Upper lobe of left lung (tissue), 6 donors: ENCODE results near the gene PLD4. TPM values are rescaled to one million over a fixed set of nuclear protein-coding genes. Genes with fewer than 3 reads are reported as not detected.
"Not testable (repeated sequence)": the region's sequence is repeated elsewhere in the genome, so short reads cannot be mapped to it uniquely, and the experiment has no call there.

Experiments used
- ATAC-seq, 2 donors: fragments of 200-7000 bp; cut with Tn5 transposase; one replicate each; pipeline ENCODE4 v1.9.1; 2022; ENCODE audit warnings: mild to moderate bottlenecking in 2 of 2, moderate library complexity in 2 of 2; ENCODE audit not compliant: low FRiP score in 2 of 2
- DNase-seq, 2 donors: peaks; one replicate each; pipeline ENCODE4 v3.0.0-alpha.2; 2019 to 2020
- H3K27ac ChIP-seq, 4 donors: fragments of 200-600 bp; sonication (generic); one replicate each; pipeline ENCODE4 v1.5.1; 2016 to 2019
- H3K27me3 ChIP-seq, 4 donors: fragments of 200-600 bp; sonication (generic); one replicate each; pipeline ENCODE4 v1.5.1; 2017 to 2019
- H3K36me3 ChIP-seq, 4 donors: fragments of 200-600 bp; sonication (generic); one replicate each; pipeline ENCODE4 v1.5.1; 2016 to 2019
- H3K4me1 ChIP-seq, 4 donors: fragments of 200-600 bp; sonication (generic); one replicate each; pipeline ENCODE4 v1.5.1; 2018 to 2019
- H3K4me3 ChIP-seq, 4 donors: fragments of 200-600 bp; sonication (generic); one replicate each; pipeline ENCODE4 v1.5.1; 2017 to 2019; ENCODE audit warnings: mild to moderate bottlenecking in 2 of 4, moderate library complexity in 1 of 4
- H3K9me3 ChIP-seq, 4 donors: fragments of 200-600 bp; sonication (generic); one replicate each; pipeline ENCODE4 v1.5.1; 2018 to 2019
- CTCF ChIP-seq, 6 experiments: fragments of 450-650 bp in 4 of 6; fragments of 200-600 bp in 2 of 6; sonication (generic) in 2 of 6; IDR thresholded peaks; one replicate each; pipeline ENCODE4 v1.5.1; 2016 to 2019; ENCODE audit warnings: antibody characterized with exemption in 6 of 6
- EP300 ChIP-seq, 4 donors: sonication (generic); formaldehyde crosslinking; IDR thresholded peaks; one replicate each; pipeline ENCODE4 v1.5.1; 2017; ENCODE audit warnings: antibody characterized with exemption in 4 of 4, control low read depth in 2 of 4
- POLR2A ChIP-seq, 4 donors: fragments of 450-650 bp; IDR thresholded peaks; one replicate each; pipeline ENCODE4 v1.5.1; 2016 to 2017; ENCODE audit warnings: antibody characterized with exemption in 4 of 4, mild to moderate bottlenecking in 2 of 4
- POLR2AphosphoS5 ChIP-seq, 2 donors: sonication (generic); formaldehyde crosslinking; IDR thresholded peaks; one replicate each; pipeline ENCODE4 v1.5.1; 2017; ENCODE audit warnings: antibody characterized with exemption in 2 of 2
- WGBS, 2 donors: methylation state at CpG; one replicate each; pipeline ENCODE4 v1.1.5; 2017 to 2018; 5-methylcytosine and 5-hydroxymethylcytosine counted together
- total RNA-seq, 6 donors: library from RNA; depleted of rRNA in 4 of 6; stranded (reverse); fragments of >200 nt in 4 of 6; gene quantifications; one replicate each; pipeline versions ENCODE4 v1.1.0 to v1.2.1, GENCODE V29; 2016 to 2021
- donor health status: DM: no; HTN: no; CAD: no; lungs with moderate emphysema.
- donor health status: DM: no; HTN: yes; CAD: no; lungs with severe emphysema.

PLD4 gene
- total RNA-seq, 6 donors from 2014 or later: under 0.01 to 6.1 (median 2.5) TPM; not detected in 3

GRCh38 chr14:104945986-104946965, 21.6 kb downstream of the PLD4 start:
- H3K36me3 ChIP-seq, H3K4me1 ChIP-seq, H3K9me3 ChIP-seq, H3K27me3 ChIP-seq, ATAC-seq, H3K27ac ChIP-seq, H3K4me3 ChIP-seq: not testable (repeated sequence)
- 81 to 90% methylated on average over 17 to 43 of the region's 43 CpGs for WGBS, 2 donors
- peak in 1 of 2 donors; percentile 71 for DNase-seq

GRCh38 chr14:104947201-104947600, 22.5 kb downstream of the PLD4 start:
- not testable (repeated sequence) for H3K4me3 ChIP-seq, ATAC-seq, H3K36me3 ChIP-seq, H3K27me3 ChIP-seq, H3K27ac ChIP-seq, H3K9me3 ChIP-seq, H3K4me1 ChIP-seq
- DNase-seq: peak in 1 of 2 donors; percentile 58
- WGBS, 2 donors: 89 to 100% methylated on average over 5 to 13 of the region's 13 CpGs

GRCh38 chr14:104947881-104948735, 23.4 kb downstream of the PLD4 start:
- not testable (repeated sequence) for H3K4me1 ChIP-seq, H3K27me3 ChIP-seq, H3K27ac ChIP-seq, H3K4me3 ChIP-seq, H3K9me3 ChIP-seq, ATAC-seq, H3K36me3 ChIP-seq
- WGBS, 2 donors: 91 to 95% methylated on average over 20 to 35 of the region's 35 CpGs
- DNase-seq: peak in 1 of 2 donors; percentile 66

DNA sequence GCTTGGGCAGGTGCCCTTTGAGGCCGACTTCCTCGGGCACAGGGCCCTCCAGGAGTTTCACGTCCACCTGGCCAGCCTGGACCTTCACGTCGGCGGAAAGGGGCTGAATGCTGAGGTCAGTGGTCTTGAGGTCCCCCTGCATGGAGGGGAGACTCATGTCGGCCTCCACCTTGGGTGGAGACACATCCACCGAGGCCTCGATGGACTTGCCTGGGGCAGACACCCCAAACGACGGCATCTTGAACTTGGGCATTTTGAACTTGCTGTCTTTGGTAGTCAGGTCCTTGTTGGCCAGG, 24.0 kb downstream of the PLD4 start:
- H3K4me3 ChIP-seq: no peak overlapping the region
- TF ChIP-seq POLR2A (IDR thresholded peaks at IDR 0.05): no peak
- H3K27ac ChIP-seq: no peak overlapping the region
- no peaks in the 10 kb centered on the region for H3K4me1 ChIP-seq
- ATAC-seq: no peak
- H3K27me3 ChIP-seq: no peaks in the 10 kb centered on the region
- no peaks in the 10 kb centered on the region for H3K9me3 ChIP-seq
- WGBS, 2 donors: 91 to 100% methylated on average over 5 to 11 of the region's 11 CpGs
- H3K36me3 ChIP-seq: no peaks in the 10 kb centered on the region
- DNase-seq: no peak

DNA sequence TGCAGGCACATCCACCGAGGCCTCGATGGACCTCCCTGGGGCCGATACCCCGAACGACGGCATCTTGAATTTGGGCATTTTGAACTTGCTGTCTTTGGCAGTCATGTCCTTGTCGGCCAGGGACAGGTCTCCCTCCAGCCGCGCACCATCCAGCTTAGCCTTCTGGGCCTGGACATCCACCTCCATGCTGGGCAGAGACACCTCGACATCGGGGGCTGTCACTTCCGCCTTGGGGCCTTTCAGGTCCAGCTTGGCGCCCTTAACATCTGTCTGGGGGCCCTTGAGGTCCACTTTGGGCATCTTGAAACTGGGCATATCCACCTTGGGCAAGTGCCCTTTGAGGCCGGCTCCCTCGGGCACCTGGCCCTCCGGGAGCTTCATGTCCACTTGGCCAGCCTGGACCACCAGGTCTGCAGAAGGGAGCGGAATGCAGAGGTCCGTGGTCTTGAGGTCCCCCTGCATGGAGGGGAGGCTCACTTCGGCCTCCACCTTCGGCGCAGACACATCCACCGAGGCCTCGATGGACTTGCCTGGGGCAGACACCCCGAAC, 24.8 kb downstream of the PLD4 start:
- H3K9me3 ChIP-seq, H3K4me3 ChIP-seq, H3K4me1 ChIP-seq, ATAC-seq, H3K27ac ChIP-seq, H3K27me3 ChIP-seq, H3K36me3 ChIP-seq: not testable (repeated sequence)
- peak in 1 of 2 donors; percentile 63 for DNase-seq
- WGBS, 2 donors: 89 to 93% methylated on average over 13 to 20 of the region's 24 CpGs

DNA sequence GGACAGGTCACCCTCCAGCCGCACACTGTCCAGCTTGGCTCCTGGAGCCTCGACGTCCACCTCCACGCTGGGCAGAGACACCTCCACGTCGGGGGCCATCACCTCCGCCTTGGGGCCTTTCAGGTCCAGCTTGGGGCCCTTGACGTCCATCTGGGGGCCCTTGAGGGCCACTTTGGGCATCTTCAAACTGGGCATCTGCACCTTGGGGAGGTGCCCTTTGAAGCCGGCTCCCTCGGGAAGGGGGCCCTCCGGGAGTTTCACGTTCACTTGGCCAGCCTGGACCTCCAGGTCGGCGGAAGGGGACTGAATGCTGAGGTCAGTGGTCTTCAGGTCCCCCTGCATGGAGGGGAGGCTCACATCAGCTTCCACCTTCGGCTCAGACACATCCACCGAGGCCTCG, 25.3 kb downstream of the PLD4 start:
- DNase-seq: no peak
- 86 to 90% methylated on average over 12 to 17 of the region's 17 CpGs for WGBS, 2 donors

GRCh38 chr14:104950701-104951100, 26.0 kb downstream of the PLD4 start:
- not testable (repeated sequence) for ATAC-seq, H3K27me3 ChIP-seq, H3K4me3 ChIP-seq, H3K27ac ChIP-seq, H3K9me3 ChIP-seq, DNase-seq, H3K36me3 ChIP-seq, H3K4me1 ChIP-seq
- 82 to 85% methylated on average over 13 to 15 of the region's 15 CpGs for WGBS, 2 donors

More for the DNA sequence above, 25.3 kb downstream of the PLD4 start:
- Histone ChIP-seq H3K27me3 (no peaks in the 10 kb centered on the region), H3K9me3 (no peaks in the 10 kb centered on the region), H3K4me1 (no peaks in the 10 kb centered on the region), H3K27ac (no peak overlapping the region), H3K36me3 (no peaks in the 10 kb centered on the region), H3K4me3 (no peak overlapping the region)
- no peak for ATAC-seq
- TF ChIP-seq EP300 (IDR thresholded peaks at IDR 0.05) (no peak), CTCF (IDR thresholded peaks at IDR 0.05) (no peak), POLR2AphosphoS5 (IDR thresholded peaks at IDR 0.05) (no peak), POLR2A (IDR thresholded peaks at IDR 0.05) (no peak)

DNA sequence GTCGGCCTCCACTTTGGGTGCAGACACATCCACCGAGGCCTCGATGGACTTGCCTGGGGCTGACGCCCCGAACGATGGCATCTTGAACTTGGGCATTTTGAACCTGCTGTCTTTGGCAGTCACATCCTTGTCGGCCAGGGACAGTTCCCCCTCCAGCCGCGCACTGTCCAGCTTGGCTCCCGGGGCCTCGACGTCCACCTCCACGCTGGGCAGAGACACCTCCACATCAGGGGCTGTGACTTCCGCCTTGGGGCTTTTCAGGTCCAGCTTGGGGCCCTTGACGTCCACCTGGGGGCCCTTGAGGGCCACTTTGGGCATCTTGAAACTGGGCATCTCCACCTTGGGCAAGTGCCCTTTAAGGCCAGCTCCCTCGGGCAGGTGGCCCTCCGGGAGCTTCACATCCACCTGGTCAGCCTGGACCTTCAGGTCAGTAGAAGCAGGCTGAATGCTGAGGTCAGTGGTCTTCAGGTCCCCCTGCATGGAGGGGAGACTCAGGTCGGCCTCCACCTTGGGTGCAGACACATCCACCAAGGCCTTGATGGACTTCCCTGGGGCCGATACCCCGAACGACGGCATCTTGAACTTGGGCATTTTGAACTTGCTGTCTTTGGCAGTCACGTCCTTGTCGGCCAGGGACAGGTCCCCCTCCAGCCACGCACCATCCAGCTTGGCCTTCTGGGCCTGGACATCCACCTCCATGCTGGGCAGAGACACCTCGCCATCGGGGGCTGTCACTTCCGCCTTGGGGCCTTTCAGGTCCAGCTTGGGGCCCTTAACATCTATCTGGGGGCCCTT, 27.4 kb downstream of the PLD4 start:
- WGBS, 2 donors: 84 to 96% methylated on average over 17 to 28 of the region's 28 CpGs

More for the DNA sequence above, 27.4 kb downstream of the PLD4 start:
- H3K4me1 ChIP-seq, H3K27me3 ChIP-seq, H3K27ac ChIP-seq, ATAC-seq, H3K9me3 ChIP-seq, H3K36me3 ChIP-seq, H3K4me3 ChIP-seq: not testable (repeated sequence)
- peak in 1 of 2 donors; percentile 66 for DNase-seq
